PFSK-1 (cell line): ENCODE measurements around the gene VPS26B.

Source experiments
- FOXP2 ChIP-seq: optimal IDR thresholded peaks from 2 replicates; pipeline ENCODE3; 2011; ENCODE audit warnings: borderline replicate concordance, control low read depth, inconsistent platforms; ENCODE audit not compliant: insufficient read depth; ENCODE audit errors: extremely low read length, extremely low read depth
- POLR2AphosphoS5 ChIP-seq: IDR thresholded peaks from 2 replicates; pipeline ENCODE4 v1.6.1; 2012; ENCODE audit warnings: low read depth, mild to moderate bottlenecking, control low read depth, low read length, moderate library complexity
- REST ChIP-seq, 2 experiments: IDR thresholded peaks; 2 replicates each; pipeline versions ENCODE4 v1.6.1 to v1.8.0; 2011 to 2012; ENCODE audit warnings: low read depth in 2 of 2, low read length in 2 of 2, control low read depth in 1 of 2, inconsistent platforms in 1 of 2, mild to moderate bottlenecking in 1 of 2, moderate library complexity in 1 of 2; ENCODE audit not compliant: insufficient read depth in 1 of 2
- SIN3A ChIP-seq: IDR thresholded peaks from 2 replicates; pipeline ENCODE4 v1.6.1; 2012; ENCODE audit warnings: mild to moderate bottlenecking, low read length, moderate library complexity, borderline replicate concordance; ENCODE audit not compliant: insufficient read depth
- TAF1 ChIP-seq: IDR thresholded peaks from 2 replicates; pipeline ENCODE4 v1.6.1; 2012; ENCODE audit warnings: low read length, control low read depth, borderline replicate concordance; ENCODE audit not compliant: insufficient read depth

VPS26B gene

DNA sequence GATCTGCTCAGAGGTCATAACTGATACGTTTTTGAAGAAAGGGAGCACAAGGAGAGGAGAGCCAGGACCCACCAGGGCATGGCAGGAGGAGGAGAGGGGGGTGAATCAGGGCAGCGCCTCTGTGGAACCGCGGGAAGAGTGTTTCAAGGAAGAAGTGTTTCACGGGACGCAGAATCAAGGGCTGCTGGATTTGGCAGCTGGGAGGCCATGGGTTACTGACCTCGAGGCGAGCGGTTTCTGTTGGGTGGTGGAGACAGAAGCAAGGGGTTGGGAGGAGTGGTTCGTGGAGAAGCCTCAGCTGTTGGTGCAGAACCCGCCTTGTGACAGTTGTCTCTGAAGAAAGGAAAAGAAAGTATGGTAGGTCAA lies 13.1 kb downstream of the VPS26B start:
- TF ChIP-seq REST (IDR thresholded peaks at IDR 0.05; ENCODE audit: insufficient read depth in 1 of 2, low read depth in 2 of 2, low read length in 2 of 2) (no peak), TAF1 (no peak), SIN3A (no peak), POLR2AphosphoS5 (no peak), FOXP2 (no peak)

DNA sequence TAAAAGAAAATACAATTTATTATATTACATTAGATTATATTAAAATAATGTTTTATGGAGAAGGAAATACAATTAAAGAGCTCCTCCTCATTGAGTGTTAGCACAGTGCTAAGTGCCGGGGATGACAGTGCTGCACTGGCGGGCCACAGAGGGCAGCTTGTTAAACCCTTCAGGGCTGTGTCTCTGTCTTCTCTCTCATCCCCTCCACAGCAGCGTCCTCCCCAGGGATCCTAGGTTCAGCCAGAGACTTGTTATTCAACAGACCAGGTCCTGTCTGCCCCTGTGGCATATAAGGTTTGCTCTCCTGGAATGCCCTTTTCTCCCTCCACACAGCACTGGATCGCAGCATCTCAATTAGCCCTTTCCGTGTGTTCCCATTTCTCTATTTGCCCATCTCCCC lies 14.5 kb downstream of the VPS26B start:
- TF ChIP-seq TAF1 (no peak), POLR2AphosphoS5 (no peak), REST (IDR thresholded peaks at IDR 0.05; ENCODE audit: insufficient read depth in 1 of 2, low read depth in 2 of 2, low read length in 2 of 2) (no peak), SIN3A (no peak), FOXP2 (no peak)

GRCh38 chr11:134240592-134240991 lies 16.1 kb downstream of the VPS26B start:
- TF ChIP-seq TAF1 (no peak), FOXP2 (no peak), REST (IDR thresholded peaks at IDR 0.05; ENCODE audit: insufficient read depth in 1 of 2, low read depth in 2 of 2, low read length in 2 of 2) (no peak), SIN3A (no peak), POLR2AphosphoS5 (no peak)

GRCh38 chr11:134242376-134242775 lies 17.9 kb downstream of the VPS26B start:
- no peak for TF ChIP-seq POLR2AphosphoS5
- no peak for TF ChIP-seq TAF1
- TF ChIP-seq REST (IDR thresholded peaks at IDR 0.05; ENCODE audit: insufficient read depth in 1 of 2, low read depth in 2 of 2, low read length in 2 of 2), result no peak
- no peak for TF ChIP-seq FOXP2
- TF ChIP-seq SIN3A, result no peak

GRCh38 chr11:134243913-134244312 lies 19.4 kb downstream of the VPS26B start:
- TF ChIP-seq POLR2AphosphoS5 (no peak), FOXP2 (no peak), SIN3A (no peak), TAF1 (no peak), REST (IDR thresholded peaks at IDR 0.05; ENCODE audit: insufficient read depth in 1 of 2, low read depth in 2 of 2, low read length in 2 of 2) (no peak)
